Activated T-helper 2 cell treated with anti-CD3 and anti-CD28 coated beads, Interferon-gamma antibody, Interleukin-2, Interleukin-4, amounts not matched to agents 10 μg/mL and 5 μg/mL and 100 μg/mL, durations not matched to agents 14 hours and 24 hours and 36 hours (primary cell): ENCODE results near the gene CLIC1. TPM values are rescaled to one million over a fixed set of nuclear protein-coding genes. Genes with fewer than 3 reads are reported as not detected.

Source experiments
- DNase-seq: peaks from one replicate; pipeline ENCODE4 v3.0.0; 2021; ENCODE audit warnings: low spot score
- H3K27ac Mint-ChIP-seq: one replicate; pipeline ENCODE4 v1.8.0; 2021; ENCODE audit warnings: mixed read lengths
- H3K27me3 Mint-ChIP-seq: one replicate; pipeline ENCODE4 v1.8.0; 2021; ENCODE audit warnings: low read depth, mixed read lengths
- H3K36me3 Mint-ChIP-seq: one replicate; pipeline ENCODE4 v1.8.0; 2021; ENCODE audit warnings: low read depth, mixed read lengths
- H3K4me1 Mint-ChIP-seq: one replicate; pipeline ENCODE4 v1.8.0; 2021; ENCODE audit warnings: low read depth, mixed read lengths
- H3K4me3 Mint-ChIP-seq: one replicate; pipeline ENCODE4 v1.8.0; 2021; ENCODE audit warnings: low read depth, mild to moderate bottlenecking, moderate library complexity, mixed read lengths
- H3K9me3 Mint-ChIP-seq: one replicate; pipeline ENCODE4 v1.8.0; 2021; ENCODE audit warnings: mixed read lengths
- intact Hi-C: fragments of 100-400 bp; cut with micrococcal nuclease; formaldehyde crosslinking; loops from one replicate; pipeline ENCODE4 v1.15.1; 2023
- total RNA-seq: library from RNA; stranded (reverse); gene quantifications from 2 replicates; pipeline ENCODE4 v1.2.3, GENCODE V29; 2022

The CLIC1 gene
- total RNA-seq, 1 donor from 2014 or later, result 412 TPM

DNA sequence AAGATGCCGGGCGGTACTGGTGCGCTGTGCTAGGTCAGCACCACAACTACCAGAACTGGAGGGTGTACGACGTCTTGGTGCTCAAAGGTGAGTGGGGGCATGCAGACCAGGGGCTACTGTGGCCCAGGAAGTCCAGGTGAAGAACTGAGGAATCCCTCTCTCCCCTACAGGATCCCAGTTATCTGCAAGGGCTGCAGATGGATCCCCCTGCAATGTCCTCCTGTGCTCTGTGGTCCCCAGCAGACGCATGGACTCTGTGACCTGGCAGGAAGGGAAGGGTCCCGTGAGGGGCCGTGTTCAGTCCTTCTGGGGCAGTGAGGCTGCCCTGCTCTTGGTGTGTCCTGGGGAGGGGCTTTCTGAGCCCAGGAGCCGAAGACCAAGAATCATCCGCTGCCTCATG is 28.6 kb downstream of the CLIC1 start:
- Mint-ChIP-seq H3K27me3 (peaks cover 4% of the 10 kb centered on the region), H3K27ac (no peak overlapping the region), H3K4me3 (no peak overlapping the region), H3K4me1 (peaks cover 13% of the 10 kb centered on the region), H3K9me3 (no peaks in the 10 kb centered on the region), H3K36me3 (no peaks in the 10 kb centered on the region)
- DNase-seq, result no peak
- intact Hi-C loops, result no loop called here

DNA sequence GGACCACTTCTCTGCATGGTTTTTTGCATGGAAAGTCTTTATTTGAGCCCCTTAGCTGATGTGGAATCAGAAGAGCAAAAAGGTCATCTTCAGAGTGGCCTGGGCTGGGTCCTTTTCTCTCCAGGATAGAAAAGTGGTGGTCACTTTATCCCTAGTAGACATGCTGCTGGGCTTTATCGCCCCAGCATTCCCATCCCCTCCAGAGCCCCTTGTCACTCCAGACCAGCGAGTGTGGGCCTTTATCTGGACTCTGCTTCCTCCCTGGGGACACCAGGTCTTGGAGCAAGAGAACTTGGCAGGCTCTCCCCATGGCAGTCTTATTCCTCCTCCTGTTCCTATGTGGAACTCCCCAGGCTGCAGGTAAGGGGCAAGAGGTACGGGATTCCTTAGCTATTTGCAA is 29.7 kb downstream of the CLIC1 start, which contains the start of gene LY6G6F:
TSS of gene LY6G6F (plus strand) at position 268 of the 400 bp plus-strand sequence. CDS start at position 309, 41 bp downstream.
- intact Hi-C loops, result no loop called here
- Mint-ChIP-seq H3K9me3 (no peaks in the 10 kb centered on the region), H3K4me1 (peaks cover 18% of the 10 kb centered on the region), H3K36me3 (no peaks in the 10 kb centered on the region), H3K27me3 (no peaks in the 10 kb centered on the region), H3K4me3 (no peak within 1 kb of the TSS), H3K27ac (no peak within 1 kb of the TSS)
- no peak for DNase-seq

DNA sequence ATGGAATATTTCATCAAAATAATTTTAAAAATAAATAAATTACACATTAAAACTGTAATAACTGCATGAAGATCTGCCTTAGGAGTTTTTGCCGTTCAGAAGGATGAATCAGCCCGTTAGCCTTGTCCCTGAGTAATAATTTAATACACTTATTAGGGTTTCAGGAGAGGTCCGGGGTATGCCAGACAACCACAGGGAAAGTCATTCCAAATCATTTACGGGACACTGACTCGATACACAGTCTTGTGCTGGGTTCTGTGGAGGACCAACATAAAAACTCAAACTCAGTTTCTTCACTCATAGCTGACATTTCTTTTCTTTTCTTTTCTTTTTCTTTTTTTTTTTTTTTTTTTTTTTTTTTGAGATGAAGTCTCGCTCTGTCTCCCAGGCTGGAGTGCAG is 30.4 kb downstream of the CLIC1 start:
- no peaks in the 10 kb centered on the region for H3K9me3 Mint-ChIP-seq
- intact Hi-C loops, result no loop called here
- H3K36me3 Mint-ChIP-seq, result peaks cover 4% of the 10 kb centered on the region
- H3K4me3 Mint-ChIP-seq, result no peak overlapping the region
- DNase-seq, result no peak
- H3K27ac Mint-ChIP-seq, result no peak overlapping the region
- peaks cover 20% of the 10 kb centered on the region for H3K4me1 Mint-ChIP-seq
- H3K27me3 Mint-ChIP-seq, result no peaks in the 10 kb centered on the region

DNA sequence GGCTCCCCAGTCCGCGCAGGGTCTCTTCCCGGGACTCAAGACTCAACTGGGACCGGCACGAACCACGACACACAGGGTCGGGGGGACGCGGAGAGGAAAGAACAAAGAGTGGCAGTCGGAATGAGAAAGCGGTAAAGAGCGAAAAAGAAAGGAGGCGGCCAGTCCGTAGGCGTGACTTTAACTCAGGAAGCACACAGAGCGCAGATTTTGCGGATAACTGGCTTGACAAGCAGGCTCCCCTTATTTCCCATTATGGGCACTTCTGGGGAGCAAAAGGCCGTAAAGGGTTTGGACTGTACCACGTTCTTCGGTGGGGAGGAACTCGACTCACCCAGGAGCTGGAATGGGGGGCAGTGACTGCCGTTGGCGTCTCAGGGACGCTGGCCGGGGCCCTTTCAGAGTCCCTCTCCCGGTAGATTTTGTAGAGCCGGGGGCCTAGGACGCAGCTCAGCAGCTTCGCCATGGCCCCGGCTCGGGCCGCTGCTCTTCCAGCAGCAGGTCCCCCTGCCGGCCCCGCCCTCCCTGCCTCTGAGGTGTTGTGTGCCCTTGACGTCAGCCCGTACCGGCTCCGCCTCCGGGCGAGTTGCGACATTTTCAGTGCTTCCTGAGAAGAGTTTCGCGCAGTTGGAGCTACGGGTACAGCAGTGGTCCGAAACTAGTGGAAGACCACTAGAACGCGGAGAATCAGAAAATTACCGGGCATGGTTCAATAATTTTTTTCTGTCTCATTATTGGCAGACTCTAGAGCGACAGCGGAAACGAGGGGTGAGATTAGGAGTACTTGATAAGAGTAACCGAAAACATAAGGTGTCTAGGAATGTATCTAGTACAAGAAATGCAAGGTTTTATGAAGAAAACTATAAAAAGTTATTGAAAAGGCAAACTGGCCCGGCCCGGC is 33.3 kb downstream of the CLIC1 start, which contains the start of gene ABHD16A:
TSS of gene ABHD16A (minus strand) at position 506 of the 898 bp plus-strand sequence. CDS start at position 463, 43 bp downstream.
- peak within 1 kb of the TSS; percentile 98 for H3K27ac Mint-ChIP-seq
- no peaks in the 10 kb centered on the region for H3K27me3 Mint-ChIP-seq

DNA sequence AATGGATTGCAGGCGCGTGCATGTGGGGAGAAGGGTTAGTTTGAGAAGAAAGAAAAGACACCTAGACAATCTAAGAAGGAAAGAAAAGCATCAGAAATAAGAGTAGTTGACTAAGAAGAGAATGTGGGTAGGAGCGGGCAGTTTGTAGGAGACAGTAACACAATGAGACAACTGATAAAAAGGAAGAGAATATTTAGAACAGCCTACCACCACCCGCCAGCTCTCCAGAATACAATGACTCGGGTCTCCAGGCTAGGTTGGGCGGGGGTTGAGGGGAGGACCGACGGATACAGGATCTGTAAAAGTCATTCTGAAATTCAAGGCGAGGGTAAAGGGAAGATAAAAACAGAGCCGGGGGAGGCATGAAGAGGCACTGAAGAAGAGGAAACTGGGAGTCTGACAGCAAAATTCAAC is 33.9 kb downstream of the CLIC1 start:
- intact Hi-C loops, result loop anchor here (2.0 kb wide), 1 partner anchor 38 kb away; the partner anchor contains the start of gene GPANK1
- peak overlapping the region; percentile 99 for H3K4me3 Mint-ChIP-seq
- DNase-seq, result no peak
- peak overlapping the region; percentile 98 for H3K27ac Mint-ChIP-seq
- H3K36me3 Mint-ChIP-seq, result peaks cover 15% of the 10 kb centered on the region
- no peaks in the 10 kb centered on the region for H3K9me3 Mint-ChIP-seq
- peaks cover 26% of the 10 kb centered on the region for H3K4me1 Mint-ChIP-seq
- H3K27me3 Mint-ChIP-seq, result no peaks in the 10 kb centered on the region

More for the DNA sequence above, 33.3 kb downstream of the CLIC1 start, which contains the start of gene ABHD16A:
- Mint-ChIP-seq H3K4me1 (peaks cover 20% of the 10 kb centered on the region), H3K36me3 (peaks cover 8% of the 10 kb centered on the region), H3K4me3 (peak within 1 kb of the TSS; percentile 99), H3K9me3 (no peaks in the 10 kb centered on the region)
- DNase-seq, result peak; percentile 96
- intact Hi-C loops, result loop anchor here (1.0 to 2.0 kb wide), 2 partner anchors 31 to 38 kb away; partner anchors contain the start of gene GPANK1

DNA sequence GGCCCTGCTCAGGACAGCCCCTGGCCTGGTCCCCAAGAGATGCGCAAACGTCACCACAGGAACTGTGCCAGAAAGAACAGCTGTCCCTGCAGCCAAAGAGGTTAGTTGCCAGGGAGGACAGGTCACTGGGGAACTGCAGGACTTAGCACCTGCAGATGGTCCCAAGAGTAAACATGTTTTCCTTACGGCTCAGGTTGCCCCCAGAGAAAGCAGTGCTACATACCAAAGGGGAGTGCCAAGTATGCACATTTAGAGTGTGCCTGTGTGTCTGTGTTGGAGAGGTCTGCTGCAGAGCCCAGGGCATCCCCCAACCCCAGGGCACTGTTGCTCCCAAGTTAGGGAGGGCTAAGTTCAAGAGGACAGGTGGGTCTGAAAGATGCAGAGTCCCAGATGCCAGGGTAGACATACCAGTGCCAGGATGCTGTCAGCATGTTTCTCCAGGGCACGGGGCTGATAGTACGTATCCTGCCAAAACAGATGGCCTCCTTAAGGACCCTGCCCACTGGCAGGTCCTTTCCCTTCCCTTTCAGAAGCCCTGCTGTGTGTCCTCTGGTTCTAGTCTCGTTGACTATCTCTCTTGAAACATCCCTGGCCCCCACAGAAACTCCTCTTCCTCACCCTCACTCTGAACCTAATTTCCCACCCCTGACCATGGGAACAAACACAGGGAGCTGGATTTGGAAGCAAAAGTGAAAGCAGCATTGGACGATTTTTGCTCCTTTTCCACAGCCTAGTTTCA is 34.5 kb downstream of the CLIC1 start:
- peak overlapping the region; percentile 99 for H3K4me3 Mint-ChIP-seq
- H3K9me3 Mint-ChIP-seq, result no peaks in the 10 kb centered on the region
- no peak for DNase-seq
- H3K27ac Mint-ChIP-seq, result peak overlapping the region; percentile 98
- peaks cover 18% of the 10 kb centered on the region for H3K36me3 Mint-ChIP-seq
- H3K4me1 Mint-ChIP-seq, result peaks cover 28% of the 10 kb centered on the region
- no peaks in the 10 kb centered on the region for H3K27me3 Mint-ChIP-seq
- intact Hi-C loops, result loop anchor here (2.0 kb wide), 1 partner anchor 37 kb away; the partner anchor contains the start of gene GPANK1

DNA sequence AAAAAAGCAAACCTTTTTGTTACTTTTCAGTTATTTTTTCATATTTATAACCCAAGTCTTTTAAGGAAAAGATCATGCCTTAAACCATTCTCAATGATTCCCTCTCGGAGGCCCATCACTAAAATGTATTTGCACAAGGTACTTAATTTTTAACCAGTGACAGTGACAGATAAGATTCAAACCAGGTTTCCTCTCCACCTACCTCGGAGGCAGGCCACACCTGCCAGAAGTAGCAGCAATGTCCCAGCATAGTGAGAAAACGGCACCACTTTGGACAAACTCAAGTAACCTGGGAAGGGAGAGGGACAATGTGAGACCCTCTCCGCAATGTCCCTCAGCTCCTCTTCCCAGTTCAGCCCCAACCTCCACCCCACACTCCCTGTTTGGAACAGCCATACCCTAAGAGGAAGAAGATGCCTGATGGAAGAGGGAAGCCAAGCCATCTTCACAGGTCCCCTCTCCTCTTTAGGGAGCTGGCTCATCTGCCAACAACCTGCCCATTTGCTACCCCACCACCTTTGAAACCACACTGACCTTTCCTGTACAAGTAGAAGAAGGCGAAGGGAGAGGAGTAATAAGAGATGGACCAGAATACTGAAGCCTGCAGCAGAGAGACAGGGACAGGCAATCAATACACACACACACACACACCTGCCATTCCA is 35.5 kb downstream of the CLIC1 start:
- no peak overlapping the region for H3K27ac Mint-ChIP-seq

DNA sequence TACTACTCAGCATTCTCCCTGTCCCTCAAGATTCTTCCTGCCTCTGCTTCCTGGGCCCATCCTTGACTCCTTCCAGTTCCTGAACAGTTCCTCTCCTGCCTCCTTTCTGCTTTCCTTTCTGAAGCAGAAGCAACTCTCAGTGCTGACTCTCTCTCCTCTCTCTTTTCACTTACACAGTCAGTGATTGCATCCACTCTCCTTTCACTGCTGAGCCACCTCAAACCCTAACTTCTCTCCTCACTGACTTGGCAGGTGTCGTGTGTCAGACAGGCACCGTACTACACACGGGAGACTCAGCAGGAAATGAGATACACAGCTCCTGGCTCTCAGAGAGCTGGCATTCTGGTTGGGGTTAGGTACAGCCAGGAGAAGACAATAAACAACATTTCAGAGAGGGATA is 38.8 kb downstream of the CLIC1 start:
- peaks cover 42% of the 10 kb centered on the region for H3K36me3 Mint-ChIP-seq
- H3K27me3 Mint-ChIP-seq, result no peaks in the 10 kb centered on the region
- no peak overlapping the region for H3K4me3 Mint-ChIP-seq
- peaks cover 24% of the 10 kb centered on the region for H3K4me1 Mint-ChIP-seq
- H3K9me3 Mint-ChIP-seq, result no peaks in the 10 kb centered on the region
- DNase-seq, result no peak
- intact Hi-C loops, result no loop called here
- peak overlapping the region; percentile 79 for H3K27ac Mint-ChIP-seq

More for the DNA sequence above, 35.5 kb downstream of the CLIC1 start:
- H3K36me3 Mint-ChIP-seq, result peaks cover 24% of the 10 kb centered on the region
- peaks cover 28% of the 10 kb centered on the region for H3K4me1 Mint-ChIP-seq
- H3K4me3 Mint-ChIP-seq, result peak overlapping the region; percentile 99
- H3K9me3 Mint-ChIP-seq, result no peaks in the 10 kb centered on the region
- intact Hi-C loops, result no loop called here
- DNase-seq, result no peak
- no peaks in the 10 kb centered on the region for H3K27me3 Mint-ChIP-seq

DNA sequence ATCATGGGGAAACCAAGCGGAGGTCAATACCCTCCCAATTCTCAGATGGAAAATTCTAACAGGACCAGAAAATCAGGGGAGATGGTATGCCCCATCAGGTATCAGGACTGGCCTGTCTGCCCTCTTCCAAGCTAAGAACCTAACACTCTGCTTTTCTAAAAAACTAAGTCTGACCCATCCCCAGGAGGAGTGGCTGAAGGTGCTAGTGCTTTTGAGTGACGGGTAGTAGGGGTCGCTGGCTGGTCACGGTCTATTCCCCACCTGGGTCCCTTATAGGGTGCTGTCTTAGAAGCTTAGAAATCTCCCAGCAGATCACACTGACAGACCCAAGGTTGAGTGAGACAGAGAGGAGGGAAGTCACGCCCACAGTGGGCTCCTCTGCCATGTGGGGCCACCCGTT is 42.8 kb downstream of the CLIC1 start:
- peaks cover 54% of the 10 kb centered on the region for H3K36me3 Mint-ChIP-seq
- H3K4me1 Mint-ChIP-seq, result peaks cover 19% of the 10 kb centered on the region
- no peaks in the 10 kb centered on the region for H3K9me3 Mint-ChIP-seq
- no peak overlapping the region for H3K4me3 Mint-ChIP-seq
- no peak overlapping the region for H3K27ac Mint-ChIP-seq
- no peak for DNase-seq
- no peaks in the 10 kb centered on the region for H3K27me3 Mint-ChIP-seq
- intact Hi-C loops, result no loop called here

DNA sequence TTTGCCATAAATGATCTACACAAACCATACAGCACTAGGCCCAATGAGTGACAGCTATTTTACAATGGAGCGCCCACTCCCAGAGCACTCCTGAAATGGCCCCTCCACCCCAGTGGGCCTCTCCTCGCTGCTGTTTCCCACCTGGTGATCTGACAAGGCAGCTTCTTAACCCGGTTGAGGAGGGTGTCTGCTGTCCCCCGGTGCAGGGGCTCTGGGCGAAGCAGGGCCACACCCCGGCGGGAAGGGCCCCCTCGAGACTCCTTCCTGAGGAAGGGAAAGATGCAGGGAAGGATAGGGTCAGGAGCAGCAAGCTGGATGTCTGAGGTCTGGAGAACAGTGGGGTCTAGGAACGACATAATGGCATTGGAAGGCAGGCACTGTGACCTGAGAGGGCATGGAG is 43.4 kb downstream of the CLIC1 start:
- no peak overlapping the region for H3K27ac Mint-ChIP-seq
- no peak overlapping the region for H3K4me3 Mint-ChIP-seq
- DNase-seq, result no peak
- intact Hi-C loops, result no loop called here
- no peaks in the 10 kb centered on the region for H3K27me3 Mint-ChIP-seq
- H3K36me3 Mint-ChIP-seq, result peaks cover 55% of the 10 kb centered on the region
- H3K4me1 Mint-ChIP-seq, result peaks cover 16% of the 10 kb centered on the region
- no peaks in the 10 kb centered on the region for H3K9me3 Mint-ChIP-seq

DNA sequence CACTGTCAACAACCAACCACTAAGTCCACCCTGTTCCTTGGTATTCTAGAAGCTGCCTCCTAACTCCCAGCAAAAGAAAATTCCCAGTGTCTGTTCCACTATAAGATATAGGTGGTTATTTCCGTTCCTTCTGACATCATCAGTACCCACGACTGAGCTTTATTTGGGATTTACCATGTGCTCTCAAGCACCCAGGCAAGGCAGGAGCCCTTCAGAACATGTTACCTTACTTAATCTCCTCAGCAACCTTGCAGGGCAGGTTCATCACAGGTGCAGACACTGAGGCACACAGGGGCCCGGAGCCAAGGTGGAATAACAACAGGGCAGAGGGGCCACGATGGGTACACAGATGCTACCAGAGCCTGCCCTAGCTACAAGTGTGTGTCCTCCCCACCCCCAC is 44.0 kb downstream of the CLIC1 start:
- Mint-ChIP-seq H3K9me3 (no peaks in the 10 kb centered on the region), H3K4me3 (no peak overlapping the region), H3K27ac (peak overlapping the region; percentile 18), H3K4me1 (peaks cover 11% of the 10 kb centered on the region), H3K36me3 (peaks cover 55% of the 10 kb centered on the region), H3K27me3 (no peaks in the 10 kb centered on the region)
- intact Hi-C loops, result no loop called here
- no peak for DNase-seq

DNA sequence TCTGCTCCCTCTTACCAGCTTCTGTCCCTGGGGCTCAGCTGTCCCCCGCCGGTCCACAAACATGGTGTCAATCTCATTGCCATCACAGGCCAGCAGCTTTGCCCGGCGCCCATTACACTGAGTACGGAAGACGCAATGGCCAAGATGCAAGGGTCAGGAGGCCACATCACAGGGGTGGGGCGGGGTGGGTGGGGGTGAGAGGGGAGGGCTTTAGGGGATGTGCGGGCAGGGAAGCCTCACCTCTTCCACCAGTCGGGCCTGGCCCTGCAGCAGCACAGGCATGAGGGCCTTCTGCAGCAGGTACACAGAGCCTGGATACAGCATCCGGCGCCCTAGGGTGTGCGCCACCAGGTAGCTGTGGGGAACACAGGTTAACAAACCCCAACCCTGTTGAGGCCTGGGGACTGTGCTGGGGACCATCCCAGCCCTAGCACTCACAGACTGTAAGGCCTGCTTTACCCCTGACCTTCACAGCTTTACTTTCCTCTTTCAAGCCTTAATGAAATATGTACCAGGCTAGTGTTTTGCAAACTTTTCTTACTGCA is 44.7 kb downstream of the CLIC1 start:
- Mint-ChIP-seq H3K27ac (no peak overlapping the region), H3K9me3 (no peaks in the 10 kb centered on the region), H3K4me3 (no peak overlapping the region), H3K4me1 (peaks cover 10% of the 10 kb centered on the region), H3K27me3 (no peaks in the 10 kb centered on the region), H3K36me3 (peaks cover 52% of the 10 kb centered on the region)
- DNase-seq, result no peak
- intact Hi-C loops, result no loop called here
